WTC11 (cell line): Measurements from ENCODE around the gene C6orf163. TPM values are rescaled to one million over a fixed set of nuclear protein-coding genes. Genes with fewer than 3 reads are reported as not detected.

ENCODE experiments used
- ATAC-seq: fragments of 200-7000 bp; cut with Tn5 transposase; 2 replicates; pipeline ENCODE4 v1.10.0; 2021; ENCODE audit warnings: mild to moderate bottlenecking, moderate library complexity
- CTCF ChIA-PET: fragments of 300-600 bp; sonication (Branson Sonifier 250); formaldehyde crosslinking; loops from one replicate; lab custom pipeline; 2021; ENCODE audit warnings: antibody characterized with exemption; lab: Charles Lee
- POLR2A ChIA-PET: fragments of 350-600 bp; sonication (Branson Sonifier 250); formaldehyde crosslinking; loops from one replicate; lab custom pipeline; 2021; ENCODE audit warnings: antibody characterized with exemption; lab: Charles Lee
- DNase-seq: peaks from one replicate; pipeline ENCODE4 v3.0.0; 2021; ENCODE audit warnings: low spot score
- H3K27ac Mint-ChIP-seq: 2 replicates; pipeline ENCODE4 v1.8.0; 2021; ENCODE audit warnings: mixed read lengths
- H3K27me3 Mint-ChIP-seq: 2 replicates; pipeline ENCODE4 v1.8.0; 2021; ENCODE audit warnings: low read depth, mild to moderate bottlenecking, moderate library complexity, mixed read lengths
- H3K36me3 Mint-ChIP-seq: 2 replicates; pipeline ENCODE4 v1.8.0; 2021; ENCODE audit warnings: mixed read lengths
- H3K4me1 Mint-ChIP-seq: 2 replicates; pipeline ENCODE4 v1.8.0; 2022; ENCODE audit warnings: mixed read lengths
- H3K4me3 Mint-ChIP-seq: 2 replicates; pipeline ENCODE4 v1.8.0; 2021; ENCODE audit warnings: mild to moderate bottlenecking, moderate library complexity, mixed read lengths
- H3K9me3 Mint-ChIP-seq: 2 replicates; pipeline ENCODE4 v1.8.0; 2021; ENCODE audit warnings: mixed read lengths
- ELF4 ChIP-seq: sonication (generic); formaldehyde crosslinking; IDR thresholded peaks from 2 replicates; pipeline ENCODE4 v1.8.1; 2022; ENCODE audit warnings: low read depth, mild to moderate bottlenecking, moderate library complexity, missing genetic modification reagents
- EMX1 ChIP-seq: fragments of 250-450 bp; sonication (Bioruptor Pico); IDR thresholded peaks from 2 replicates; pipeline ENCODE4 v1.8.0; 2021; ENCODE audit warnings: mild to moderate bottlenecking
- FOXJ3 ChIP-seq: sonication (generic); formaldehyde crosslinking; IDR thresholded peaks from 2 replicates; pipeline ENCODE4 v1.9.0; 2021; ENCODE audit warnings: missing genetic modification reagents, mild to moderate bottlenecking, borderline replicate concordance
- FOXK1 ChIP-seq: sonication (generic); formaldehyde crosslinking; IDR thresholded peaks from 2 replicates; pipeline ENCODE4 v1.8.0; 2022; ENCODE audit warnings: mild to moderate bottlenecking, moderate library complexity, missing genetic modification reagents
- JAZF1 ChIP-seq: fragments of 250-450 bp; sonication (Bioruptor Pico); IDR thresholded peaks from 2 replicates; pipeline ENCODE4 v1.9.0; 2021; ENCODE audit warnings: moderate library complexity, mild to moderate bottlenecking, inconsistent platforms
- KAT7 ChIP-seq: sonication (generic); formaldehyde crosslinking; IDR thresholded peaks from 2 replicates; pipeline ENCODE4 v1.8.1; 2023; ENCODE audit warnings: missing genetic modification reagents, mild to moderate bottlenecking, borderline replicate concordance
- NR3C1 ChIP-seq: sonication (generic); formaldehyde crosslinking; conservative IDR thresholded peaks from 2 replicates; pipeline ENCODE4 v1.8.1; 2023; ENCODE audit warnings: low read depth, mild to moderate bottlenecking, missing genetic modification reagents
- OVOL2 ChIP-seq: fragments of 250-450 bp; sonication (Bioruptor Pico); IDR thresholded peaks from 2 replicates; pipeline ENCODE4 v1.9.0; 2021; ENCODE audit warnings: mild to moderate bottlenecking, borderline replicate concordance
- SMAD4 ChIP-seq: sonication (generic); formaldehyde crosslinking; IDR thresholded peaks from 2 replicates; pipeline ENCODE4 v1.8.0; 2022; ENCODE audit warnings: mild to moderate bottlenecking, missing genetic modification reagents
- SOX15 ChIP-seq: fragments of 250-450 bp; sonication (Bioruptor Pico); IDR thresholded peaks from 2 replicates; pipeline ENCODE4 v1.9.0; 2021; ENCODE audit warnings: mild to moderate bottlenecking
- TEAD4 ChIP-seq: sonication (generic); formaldehyde crosslinking; IDR thresholded peaks from 2 replicates; pipeline ENCODE4 v1.8.0; 2022; ENCODE audit warnings: mild to moderate bottlenecking, missing genetic modification reagents
- ZNF121 ChIP-seq: sonication (generic); formaldehyde crosslinking; IDR thresholded peaks from 2 replicates; pipeline ENCODE4 v1.8.0; 2023; ENCODE audit warnings: missing genetic modification reagents
- ZNF219 ChIP-seq: sonication (generic); formaldehyde crosslinking; IDR thresholded peaks from 2 replicates; pipeline ENCODE4 v1.8.0; 2023; ENCODE audit warnings: missing genetic modification reagents, mild to moderate bottlenecking, borderline replicate concordance
- ZNF232 ChIP-seq: sonication (generic); formaldehyde crosslinking; IDR thresholded peaks from 2 replicates; pipeline ENCODE4 v1.8.0; 2022; ENCODE audit warnings: mild to moderate bottlenecking, missing genetic modification reagents
- total RNA-seq: library from RNA; stranded (reverse); gene quantifications from 3 replicates; pipeline ENCODE4 v1.2.3, GENCODE V29; 2021
- TF ChIP-seq, protein P1 (sequence below): fragments of 250-450 bp; sonication (Bioruptor Pico); conservative IDR thresholded peaks from 2 replicates; pipeline ENCODE4 v1.9.0; 2021; ENCODE audit warnings: mild to moderate bottlenecking
- TF ChIP-seq, protein P2 (sequence below): sonication (generic); formaldehyde crosslinking; IDR thresholded peaks from 2 replicates; pipeline ENCODE4 v1.8.0; 2022; ENCODE audit warnings: mild to moderate bottlenecking, missing genetic modification reagents
- TF ChIP-seq, protein P3 (sequence below): fragments of 200-600 bp; IDR thresholded peaks from 2 replicates; pipeline ENCODE4 v1.8.0; 2022; ENCODE audit warnings: antibody characterized with exemption
- TF ChIP-seq, protein P4 (sequence below): fragments of 250-450 bp; sonication (Bioruptor Pico); IDR thresholded peaks from 2 replicates; pipeline ENCODE4 v1.9.0; 2021; ENCODE audit warnings: mild to moderate bottlenecking, borderline replicate concordance
- TF ChIP-seq, protein P5 (sequence below): sonication (generic); formaldehyde crosslinking; IDR thresholded peaks from 2 replicates; pipeline ENCODE4 v1.8.1; 2022; ENCODE audit warnings: mild to moderate bottlenecking, moderate library complexity, missing genetic modification reagents
- TF ChIP-seq, protein P6 (sequence below): sonication (generic); formaldehyde crosslinking; IDR thresholded peaks from 2 replicates; pipeline ENCODE4 v1.8.0; 2022; ENCODE audit warnings: missing genetic modification reagents
- TF ChIP-seq, protein P7 (sequence below): sonication (generic); formaldehyde crosslinking; IDR thresholded peaks from 2 replicates; pipeline ENCODE4 v1.8.0; 2022; ENCODE audit warnings: mild to moderate bottlenecking, missing genetic modification reagents

The C6orf163 gene
- total RNA-seq, 1 experiment from 2014 or later: 2.0 TPM

DNA sequence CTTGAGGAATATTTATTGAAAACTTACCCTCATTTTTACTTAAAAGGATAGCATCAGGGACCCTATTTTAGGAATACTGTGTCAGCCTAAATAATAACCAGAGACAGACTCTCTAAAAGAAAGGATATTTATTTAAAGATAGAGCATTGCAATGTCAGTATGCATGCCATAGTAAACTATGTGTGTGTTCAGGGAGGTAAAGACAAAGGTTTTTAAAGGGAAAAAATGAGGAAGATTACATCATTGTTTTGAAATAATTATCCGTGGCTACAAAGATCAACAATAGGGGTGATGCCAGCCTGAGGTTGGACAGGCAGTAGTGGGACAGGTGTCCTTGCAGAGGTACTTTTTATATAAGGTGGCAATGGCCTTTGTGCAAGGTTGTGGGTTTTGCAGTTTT, 39.4 kb downstream of the C6orf163 start (continued):
- TF ChIP-seq, protein P1, sequence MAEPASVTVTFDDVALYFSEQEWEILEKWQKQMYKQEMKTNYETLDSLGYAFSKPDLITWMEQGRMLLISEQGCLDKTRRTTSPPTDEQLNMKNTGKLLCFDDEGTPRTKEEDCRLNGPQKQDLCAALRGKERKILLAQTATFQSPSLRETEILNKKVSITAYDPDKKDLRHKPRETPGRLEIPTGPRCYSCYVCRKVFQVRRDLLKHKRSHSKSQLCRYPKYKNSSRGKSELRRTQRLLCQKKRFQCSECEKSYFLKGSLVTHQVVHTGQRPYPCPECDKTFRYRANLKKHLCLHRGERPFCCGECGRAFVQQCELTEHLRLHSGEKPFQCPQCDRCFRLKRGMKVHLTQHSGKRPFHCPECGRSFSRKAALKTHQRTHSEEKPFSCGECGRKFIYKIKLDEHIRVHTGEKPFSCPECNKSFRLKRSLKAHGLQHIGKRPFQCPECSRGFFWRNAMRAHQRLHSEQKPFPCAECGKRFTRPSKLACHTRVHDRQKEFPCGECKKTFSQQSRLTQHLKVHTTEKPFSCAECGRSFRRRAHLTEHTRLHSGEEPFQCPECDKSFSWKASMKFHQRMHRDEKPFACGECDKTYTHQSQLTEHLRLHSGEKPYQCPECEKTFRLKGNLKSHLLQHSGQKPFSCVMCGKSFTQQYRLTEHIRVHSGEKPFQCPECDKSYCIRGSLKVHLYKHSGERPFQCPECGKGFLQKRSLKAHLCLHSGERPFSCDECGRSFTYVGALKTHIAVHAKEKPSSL (CRISPR knock-in tag): no peak
- TF ChIP-seq OVOL2 (CRISPR knock-in tag) (no peak), SMAD4 (CRISPR knock-in tag) (no peak), ZNF219 (CRISPR knock-in tag) (no peak), EMX1 (CRISPR knock-in tag) (no peak), NR3C1 (CRISPR knock-in tag) (no peak)
- TF ChIP-seq, protein P2, sequence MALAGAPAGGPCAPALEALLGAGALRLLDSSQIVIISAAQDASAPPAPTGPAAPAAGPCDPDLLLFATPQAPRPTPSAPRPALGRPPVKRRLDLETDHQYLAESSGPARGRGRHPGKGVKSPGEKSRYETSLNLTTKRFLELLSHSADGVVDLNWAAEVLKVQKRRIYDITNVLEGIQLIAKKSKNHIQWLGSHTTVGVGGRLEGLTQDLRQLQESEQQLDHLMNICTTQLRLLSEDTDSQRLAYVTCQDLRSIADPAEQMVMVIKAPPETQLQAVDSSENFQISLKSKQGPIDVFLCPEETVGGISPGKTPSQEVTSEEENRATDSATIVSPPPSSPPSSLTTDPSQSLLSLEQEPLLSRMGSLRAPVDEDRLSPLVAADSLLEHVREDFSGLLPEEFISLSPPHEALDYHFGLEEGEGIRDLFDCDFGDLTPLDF (CRISPR knock-in tag): no peak
- TF ChIP-seq, protein P3, sequence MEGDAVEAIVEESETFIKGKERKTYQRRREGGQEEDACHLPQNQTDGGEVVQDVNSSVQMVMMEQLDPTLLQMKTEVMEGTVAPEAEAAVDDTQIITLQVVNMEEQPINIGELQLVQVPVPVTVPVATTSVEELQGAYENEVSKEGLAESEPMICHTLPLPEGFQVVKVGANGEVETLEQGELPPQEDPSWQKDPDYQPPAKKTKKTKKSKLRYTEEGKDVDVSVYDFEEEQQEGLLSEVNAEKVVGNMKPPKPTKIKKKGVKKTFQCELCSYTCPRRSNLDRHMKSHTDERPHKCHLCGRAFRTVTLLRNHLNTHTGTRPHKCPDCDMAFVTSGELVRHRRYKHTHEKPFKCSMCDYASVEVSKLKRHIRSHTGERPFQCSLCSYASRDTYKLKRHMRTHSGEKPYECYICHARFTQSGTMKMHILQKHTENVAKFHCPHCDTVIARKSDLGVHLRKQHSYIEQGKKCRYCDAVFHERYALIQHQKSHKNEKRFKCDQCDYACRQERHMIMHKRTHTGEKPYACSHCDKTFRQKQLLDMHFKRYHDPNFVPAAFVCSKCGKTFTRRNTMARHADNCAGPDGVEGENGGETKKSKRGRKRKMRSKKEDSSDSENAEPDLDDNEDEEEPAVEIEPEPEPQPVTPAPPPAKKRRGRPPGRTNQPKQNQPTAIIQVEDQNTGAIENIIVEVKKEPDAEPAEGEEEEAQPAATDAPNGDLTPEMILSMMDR: no peak
- TF ChIP-seq, all 79 proteins: peak for 0

DNA sequence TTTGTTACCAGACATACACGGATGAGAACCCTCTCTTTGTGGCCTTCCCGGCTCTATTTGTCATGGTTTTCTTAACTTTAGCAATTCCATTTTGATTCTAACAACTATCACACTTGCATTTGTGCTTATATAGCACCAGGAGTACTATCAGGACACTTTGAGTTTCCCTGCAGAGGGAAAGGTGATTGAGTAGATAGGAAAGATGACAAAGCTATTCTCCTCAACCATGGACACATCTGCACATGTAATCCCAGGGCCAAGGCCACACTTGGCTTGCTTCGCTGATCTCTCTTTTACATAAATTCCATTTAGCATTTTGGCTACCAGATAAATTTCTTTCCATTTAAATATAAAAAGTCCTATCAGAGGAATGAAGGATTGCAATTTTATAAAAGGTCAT, 39.8 kb downstream of the C6orf163 start:
- Mint-ChIP-seq H3K27me3 (no peaks in the 10 kb centered on the region), H3K27ac (no peak overlapping the region), H3K4me3 (no peak overlapping the region), H3K36me3 (no peaks in the 10 kb centered on the region), H3K4me1 (no peaks in the 10 kb centered on the region), H3K9me3 (no peaks in the 10 kb centered on the region)
- DNase-seq (no peak), ATAC-seq (no peak)
- ChIA-PET CTCF (interaction anchor here (1.1 kb wide), 1 partner anchor 9 kb away, joined by 3 read pairs; no protein-coding TSS in a partner anchor), POLR2A (no interaction called here)
- TF ChIP-seq, protein P4, sequence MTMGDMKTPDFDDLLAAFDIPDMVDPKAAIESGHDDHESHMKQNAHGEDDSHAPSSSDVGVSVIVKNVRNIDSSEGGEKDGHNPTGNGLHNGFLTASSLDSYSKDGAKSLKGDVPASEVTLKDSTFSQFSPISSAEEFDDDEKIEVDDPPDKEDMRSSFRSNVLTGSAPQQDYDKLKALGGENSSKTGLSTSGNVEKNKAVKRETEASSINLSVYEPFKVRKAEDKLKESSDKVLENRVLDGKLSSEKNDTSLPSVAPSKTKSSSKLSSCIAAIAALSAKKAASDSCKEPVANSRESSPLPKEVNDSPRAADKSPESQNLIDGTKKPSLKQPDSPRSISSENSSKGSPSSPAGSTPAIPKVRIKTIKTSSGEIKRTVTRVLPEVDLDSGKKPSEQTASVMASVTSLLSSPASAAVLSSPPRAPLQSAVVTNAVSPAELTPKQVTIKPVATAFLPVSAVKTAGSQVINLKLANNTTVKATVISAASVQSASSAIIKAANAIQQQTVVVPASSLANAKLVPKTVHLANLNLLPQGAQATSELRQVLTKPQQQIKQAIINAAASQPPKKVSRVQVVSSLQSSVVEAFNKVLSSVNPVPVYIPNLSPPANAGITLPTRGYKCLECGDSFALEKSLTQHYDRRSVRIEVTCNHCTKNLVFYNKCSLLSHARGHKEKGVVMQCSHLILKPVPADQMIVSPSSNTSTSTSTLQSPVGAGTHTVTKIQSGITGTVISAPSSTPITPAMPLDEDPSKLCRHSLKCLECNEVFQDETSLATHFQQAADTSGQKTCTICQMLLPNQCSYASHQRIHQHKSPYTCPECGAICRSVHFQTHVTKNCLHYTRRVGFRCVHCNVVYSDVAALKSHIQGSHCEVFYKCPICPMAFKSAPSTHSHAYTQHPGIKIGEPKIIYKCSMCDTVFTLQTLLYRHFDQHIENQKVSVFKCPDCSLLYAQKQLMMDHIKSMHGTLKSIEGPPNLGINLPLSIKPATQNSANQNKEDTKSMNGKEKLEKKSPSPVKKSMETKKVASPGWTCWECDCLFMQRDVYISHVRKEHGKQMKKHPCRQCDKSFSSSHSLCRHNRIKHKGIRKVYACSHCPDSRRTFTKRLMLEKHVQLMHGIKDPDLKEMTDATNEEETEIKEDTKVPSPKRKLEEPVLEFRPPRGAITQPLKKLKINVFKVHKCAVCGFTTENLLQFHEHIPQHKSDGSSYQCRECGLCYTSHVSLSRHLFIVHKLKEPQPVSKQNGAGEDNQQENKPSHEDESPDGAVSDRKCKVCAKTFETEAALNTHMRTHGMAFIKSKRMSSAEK: no peak
- TF ChIP-seq, protein P5, sequence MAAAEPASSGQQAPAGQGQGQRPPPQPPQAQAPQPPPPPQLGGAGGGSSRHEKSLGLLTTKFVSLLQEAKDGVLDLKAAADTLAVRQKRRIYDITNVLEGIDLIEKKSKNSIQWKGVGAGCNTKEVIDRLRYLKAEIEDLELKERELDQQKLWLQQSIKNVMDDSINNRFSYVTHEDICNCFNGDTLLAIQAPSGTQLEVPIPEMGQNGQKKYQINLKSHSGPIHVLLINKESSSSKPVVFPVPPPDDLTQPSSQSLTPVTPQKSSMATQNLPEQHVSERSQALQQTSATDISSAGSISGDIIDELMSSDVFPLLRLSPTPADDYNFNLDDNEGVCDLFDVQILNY: no peak
- TF ChIP-seq ZNF232 (CRISPR knock-in tag) (no peak), TEAD4 (no peak), ZNF219 (CRISPR knock-in tag) (no peak), ELF4 (no peak), SOX15 (CRISPR knock-in tag) (no peak), ZNF121 (CRISPR knock-in tag) (no peak), FOXJ3 (CRISPR knock-in tag) (no peak), JAZF1 (CRISPR knock-in tag) (no peak), FOXK1 (CRISPR knock-in tag) (no peak), KAT7 (CRISPR knock-in tag) (no peak)
- TF ChIP-seq, protein P6, sequence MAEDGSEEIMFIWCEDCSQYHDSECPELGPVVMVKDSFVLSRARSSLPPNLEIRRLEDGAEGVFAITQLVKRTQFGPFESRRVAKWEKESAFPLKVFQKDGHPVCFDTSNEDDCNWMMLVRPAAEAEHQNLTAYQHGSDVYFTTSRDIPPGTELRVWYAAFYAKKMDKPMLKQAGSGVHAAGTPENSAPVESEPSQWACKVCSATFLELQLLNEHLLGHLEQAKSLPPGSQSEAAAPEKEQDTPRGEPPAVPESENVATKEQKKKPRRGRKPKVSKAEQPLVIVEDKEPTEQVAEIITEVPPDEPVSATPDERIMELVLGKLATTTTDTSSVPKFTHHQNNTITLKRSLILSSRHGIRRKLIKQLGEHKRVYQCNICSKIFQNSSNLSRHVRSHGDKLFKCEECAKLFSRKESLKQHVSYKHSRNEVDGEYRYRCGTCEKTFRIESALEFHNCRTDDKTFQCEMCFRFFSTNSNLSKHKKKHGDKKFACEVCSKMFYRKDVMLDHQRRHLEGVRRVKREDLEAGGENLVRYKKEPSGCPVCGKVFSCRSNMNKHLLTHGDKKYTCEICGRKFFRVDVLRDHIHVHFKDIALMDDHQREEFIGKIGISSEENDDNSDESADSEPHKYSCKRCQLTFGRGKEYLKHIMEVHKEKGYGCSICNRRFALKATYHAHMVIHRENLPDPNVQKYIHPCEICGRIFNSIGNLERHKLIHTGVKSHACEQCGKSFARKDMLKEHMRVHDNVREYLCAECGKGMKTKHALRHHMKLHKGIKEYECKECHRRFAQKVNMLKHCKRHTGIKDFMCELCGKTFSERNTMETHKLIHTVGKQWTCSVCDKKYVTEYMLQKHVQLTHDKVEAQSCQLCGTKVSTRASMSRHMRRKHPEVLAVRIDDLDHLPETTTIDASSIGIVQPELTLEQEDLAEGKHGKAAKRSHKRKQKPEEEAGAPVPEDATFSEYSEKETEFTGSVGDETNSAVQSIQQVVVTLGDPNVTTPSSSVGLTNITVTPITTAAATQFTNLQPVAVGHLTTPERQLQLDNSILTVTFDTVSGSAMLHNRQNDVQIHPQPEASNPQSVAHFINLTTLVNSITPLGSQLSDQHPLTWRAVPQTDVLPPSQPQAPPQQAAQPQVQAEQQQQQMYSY (CRISPR knock-in tag): no peak
- TF ChIP-seq, protein P7, sequence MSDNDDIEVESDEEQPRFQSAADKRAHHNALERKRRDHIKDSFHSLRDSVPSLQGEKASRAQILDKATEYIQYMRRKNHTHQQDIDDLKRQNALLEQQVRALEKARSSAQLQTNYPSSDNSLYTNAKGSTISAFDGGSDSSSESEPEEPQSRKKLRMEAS (CRISPR knock-in tag): no peak
